ENCODE measurements around the gene MIX23.

MIX23 gene

GRCh38 chr3:122392868-122393844 is 10.1 kb upstream of the MIX23 start:
- no peak overlapping the region for H3K4me3 ChIP-seq (ENCODE audit: low read length)
- DNase-seq (ENCODE audit: low read depth) = peak; percentile 84
- peaks cover 10% of the 10 kb centered on the region for H3K4me1 ChIP-seq (ENCODE audit: control insufficient read depth, insufficient read depth, low read length)
- H3K9ac ChIP-seq (ENCODE audit: low read length) = peak overlapping the region; percentile 52
- no peaks in the 10 kb centered on the region for H3K9me3 ChIP-seq (ENCODE audit: control insufficient read depth, low read length)
- no peaks in the 10 kb centered on the region for H3K27me3 ChIP-seq (replicated peaks; ENCODE audit: control insufficient read depth, insufficient read depth, low read length)
- H3K36me3 ChIP-seq (ENCODE audit: control insufficient read depth, insufficient read depth, low read length, severe bottlenecking) = peaks cover 6% of the 10 kb centered on the region

- no peak for DNase-seq (ENCODE audit: low read depth)
- H3K27me3 ChIP-seq (replicated peaks; ENCODE audit: control insufficient read depth, insufficient read depth, low read length) = no peaks in the 10 kb centered on the region
- H3K4me1 ChIP-seq (ENCODE audit: control insufficient read depth, insufficient read depth, low read length) = peaks cover 10% of the 10 kb centered on the region
- H3K9ac ChIP-seq (ENCODE audit: low read length) = no peak overlapping the region
- no peak overlapping the region for H3K4me3 ChIP-seq (ENCODE audit: low read length)
- H3K9me3 ChIP-seq (ENCODE audit: control insufficient read depth, low read length) = no peaks in the 10 kb centered on the region
- peaks cover 6% of the 10 kb centered on the region for H3K36me3 ChIP-seq (ENCODE audit: control insufficient read depth, insufficient read depth, low read length, severe bottlenecking)
These were observed 8.8 kb upstream of the MIX23 start for GRCh38 chr3:122391681-122392446.

GRCh38 chr3:122390665-122391064 is 7.6 kb upstream of the MIX23 start:
- Histone ChIP-seq H3K9ac (ENCODE audit: low read length) (no peak overlapping the region), H3K4me1 (ENCODE audit: control insufficient read depth, insufficient read depth, low read length) (peaks cover 10% of the 10 kb centered on the region), H3K36me3 (ENCODE audit: control insufficient read depth, insufficient read depth, low read length, severe bottlenecking) (peaks cover 6% of the 10 kb centered on the region), H3K27me3 (replicated peaks; ENCODE audit: control insufficient read depth, insufficient read depth, low read length) (no peaks in the 10 kb centered on the region), H3K4me3 (ENCODE audit: low read length) (no peak overlapping the region), H3K9me3 (ENCODE audit: control insufficient read depth, low read length) (no peaks in the 10 kb centered on the region)
- DNase-seq (ENCODE audit: low read depth) = no peak

- no peak overlapping the region for H3K4me3 ChIP-seq (ENCODE audit: low read length)
- no peaks in the 10 kb centered on the region for H3K9me3 ChIP-seq (ENCODE audit: control insufficient read depth, low read length)
These were observed 6.9 kb upstream of the MIX23 start for GRCh38 chr3:122389892-122390291.

GRCh38 chr3:122389197-122389596 is 6.2 kb upstream of the MIX23 start:
- no peak for DNase-seq (ENCODE audit: low read depth)
- Histone ChIP-seq H3K27me3 (replicated peaks; ENCODE audit: control insufficient read depth, insufficient read depth, low read length) (no peaks in the 10 kb centered on the region), H3K4me3 (ENCODE audit: low read length) (no peak overlapping the region), H3K9ac (ENCODE audit: low read length) (no peak overlapping the region), H3K36me3 (ENCODE audit: control insufficient read depth, insufficient read depth, low read length, severe bottlenecking) (peaks cover 6% of the 10 kb centered on the region), H3K4me1 (ENCODE audit: control insufficient read depth, insufficient read depth, low read length) (peaks cover 21% of the 10 kb centered on the region), H3K9me3 (ENCODE audit: control insufficient read depth, low read length) (no peaks in the 10 kb centered on the region)

More at GRCh38 chr3:122389892-122390291, 6.9 kb upstream of the MIX23 start:
- Histone ChIP-seq H3K27me3 (replicated peaks; ENCODE audit: control insufficient read depth, insufficient read depth, low read length) (no peaks in the 10 kb centered on the region), H3K36me3 (ENCODE audit: control insufficient read depth, insufficient read depth, low read length, severe bottlenecking) (peaks cover 6% of the 10 kb centered on the region), H3K9ac (ENCODE audit: low read length) (no peak overlapping the region), H3K4me1 (ENCODE audit: control insufficient read depth, insufficient read depth, low read length) (peaks cover 15% of the 10 kb centered on the region)
- DNase-seq (ENCODE audit: low read depth) = no peak

- no peak overlapping the region for H3K9ac ChIP-seq (ENCODE audit: low read length)
- H3K27me3 ChIP-seq (replicated peaks; ENCODE audit: control insufficient read depth, insufficient read depth, low read length) = no peaks in the 10 kb centered on the region
- H3K4me1 ChIP-seq (ENCODE audit: control insufficient read depth, insufficient read depth, low read length) = peaks cover 18% of the 10 kb centered on the region
These were observed 4.7 kb upstream of the MIX23 start for GRCh38 chr3:122387709-122388108.

GRCh38 chr3:122383771-122384697 is 1.0 kb upstream of the MIX23 start, which contains the start of gene FAM162A:
Gene FAM162A (plus strand): TSS chr3:122384182. CDS start chr3:122384266, 84 bp downstream.
- H3K27me3 ChIP-seq (replicated peaks; ENCODE audit: control insufficient read depth, insufficient read depth, low read length) = no peaks in the 10 kb centered on the region
- peak within 1 kb of the TSS; percentile 88 for H3K9ac ChIP-seq (ENCODE audit: low read length)

More at GRCh38 chr3:122387709-122388108, 4.7 kb upstream of the MIX23 start:
- Histone ChIP-seq H3K9me3 (ENCODE audit: control insufficient read depth, low read length) (no peaks in the 10 kb centered on the region), H3K36me3 (ENCODE audit: control insufficient read depth, insufficient read depth, low read length, severe bottlenecking) (peaks cover 3% of the 10 kb centered on the region), H3K4me3 (ENCODE audit: low read length) (no peak overlapping the region)
- no peak for DNase-seq (ENCODE audit: low read depth)

GRCh38 chr3:122377975-122378374 is 5.1 kb downstream of the MIX23 start:
- Histone ChIP-seq H3K36me3 (ENCODE audit: control insufficient read depth, insufficient read depth, low read length, severe bottlenecking) (peaks cover 6% of the 10 kb centered on the region), H3K9ac (ENCODE audit: low read length) (no peak overlapping the region), H3K4me1 (ENCODE audit: control insufficient read depth, insufficient read depth, low read length) (peaks cover 29% of the 10 kb centered on the region), H3K4me3 (ENCODE audit: low read length) (no peak overlapping the region), H3K9me3 (ENCODE audit: control insufficient read depth, low read length) (no peaks in the 10 kb centered on the region), H3K27me3 (replicated peaks; ENCODE audit: control insufficient read depth, insufficient read depth, low read length) (no peaks in the 10 kb centered on the region)
- DNase-seq (ENCODE audit: low read depth) = no peak

More at GRCh38 chr3:122383771-122384697, 1.0 kb upstream of the MIX23 start, which contains the start of gene FAM162A:
- Histone ChIP-seq H3K4me1 (ENCODE audit: control insufficient read depth, insufficient read depth, low read length) (peaks cover 25% of the 10 kb centered on the region), H3K36me3 (ENCODE audit: control insufficient read depth, insufficient read depth, low read length, severe bottlenecking) (no peaks in the 10 kb centered on the region), H3K4me3 (ENCODE audit: low read length) (peak within 1 kb of the TSS; percentile 98), H3K9me3 (ENCODE audit: control insufficient read depth, low read length) (no peaks in the 10 kb centered on the region)
- peak; percentile 97 for DNase-seq (ENCODE audit: low read depth)

- Histone ChIP-seq H3K9me3 (ENCODE audit: control insufficient read depth, low read length) (no peaks in the 10 kb centered on the region), H3K36me3 (ENCODE audit: control insufficient read depth, insufficient read depth, low read length, severe bottlenecking) (peaks cover 19% of the 10 kb centered on the region), H3K9ac (ENCODE audit: low read length) (no peak overlapping the region), H3K4me1 (ENCODE audit: control insufficient read depth, insufficient read depth, low read length) (peaks cover 30% of the 10 kb centered on the region), H3K4me3 (ENCODE audit: low read length) (no peak overlapping the region), H3K27me3 (replicated peaks; ENCODE audit: control insufficient read depth, insufficient read depth, low read length) (no peaks in the 10 kb centered on the region)
- no peak for DNase-seq (ENCODE audit: low read depth)
These were observed 9.0 kb downstream of the MIX23 start for GRCh38 chr3:122374034-122374433.

GRCh38 chr3:122366379-122366749 is 16.7 kb downstream of the MIX23 start:
- H3K9ac ChIP-seq (ENCODE audit: low read length) = no peak overlapping the region
- no peak overlapping the region for H3K4me3 ChIP-seq (ENCODE audit: low read length)
- H3K27me3 ChIP-seq (replicated peaks; ENCODE audit: control insufficient read depth, insufficient read depth, low read length) = no peaks in the 10 kb centered on the region
- DNase-seq (ENCODE audit: low read depth) = no peak
- peaks cover 34% of the 10 kb centered on the region for H3K4me1 ChIP-seq (ENCODE audit: control insufficient read depth, insufficient read depth, low read length)
- H3K36me3 ChIP-seq (ENCODE audit: control insufficient read depth, insufficient read depth, low read length, severe bottlenecking) = peaks cover 35% of the 10 kb centered on the region
- H3K9me3 ChIP-seq (ENCODE audit: control insufficient read depth, low read length) = no peaks in the 10 kb centered on the region

All from adipocyte (in vitro differentiated cells).